ENCODE data around the gene RGS11.

DNA sequence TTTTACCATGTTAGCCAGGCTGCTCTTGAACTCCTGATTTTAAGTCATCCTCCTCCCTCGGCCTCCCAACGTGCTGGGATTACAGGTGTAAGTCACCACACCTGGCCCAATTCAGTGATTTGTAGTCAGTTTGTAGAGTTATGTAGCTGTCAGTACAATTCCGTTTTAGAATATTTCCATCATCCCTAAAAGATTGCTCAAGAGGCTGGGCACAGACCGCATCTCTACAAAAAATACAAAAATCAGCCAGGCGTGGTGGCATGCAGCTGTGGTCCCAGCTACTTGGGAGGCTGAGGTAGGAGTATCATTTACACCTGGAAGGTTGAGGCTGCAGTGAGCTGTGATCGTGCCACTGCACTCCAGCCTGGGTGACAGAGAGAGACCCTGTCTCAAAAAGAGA is 20.6 kb downstream of the RGS11 start:
- TF ChIP-seq CTCF (IDR thresholded peaks at IDR 0.05 in 2 of 3, conservative IDR thresholded peaks at IDR 0.05 in 1 of 3; ENCODE audit: insufficient read depth in 2 of 3, low read depth in 1 of 3, low read length in 3 of 3): no peak
- no peak for TF ChIP-seq MECOM (CRISPR knock-in tag; IDR thresholded peaks at IDR 0.05)
- no peak for TF ChIP-seq SAFB (IDR thresholded peaks at IDR 0.05; ENCODE audit: borderline replicate concordance, low read depth, low read length)
- TF ChIP-seq RAD21 (CRISPR knock-in tag; conservative IDR thresholded peaks at IDR 0.05 in 1 of 2, IDR thresholded peaks at IDR 0.05 in 1 of 2): no peak
- no peak for TF ChIP-seq CBFB (CRISPR knock-in tag; IDR thresholded peaks at IDR 0.05)
- no peak for TF ChIP-seq GATA2 (CRISPR knock-in tag; IDR thresholded peaks at IDR 0.05)
- no peak for TF ChIP-seq RCOR1 (IDR thresholded peaks at IDR 0.05; ENCODE audit: borderline replicate concordance in 1 of 2, low read depth in 2 of 2, low read length in 2 of 2)
- no peak for TF ChIP-seq TAF15 (IDR thresholded peaks at IDR 0.05; ENCODE audit: low read depth, low read length)
